Muscle layer of duodenum (tissue), 2 donors: ENCODE data around the gene CORO1C.
A peak's percentile ranks its signal among the peaks of the same experiment; 100 is the strongest.

ENCODE experiments used
- H3K27ac ChIP-seq: one replicate; pipeline ENCODE4 v1.7.0; 2013; ENCODE audit warnings: mild to moderate bottlenecking, low read length
- H3K27me3 ChIP-seq: one replicate; pipeline ENCODE4 v1.7.0; 2013; ENCODE audit warnings: low read depth, mild to moderate bottlenecking, control low read depth, low read length
- H3K36me3 ChIP-seq, 2 donors: one replicate each; pipeline ENCODE4 v1.7.0; 2013; ENCODE audit warnings: low read length in 2 of 2, control low read depth in 1 of 2, mild to moderate bottlenecking in 1 of 2; ENCODE audit not compliant: insufficient read depth in 2 of 2, control insufficient read depth in 1 of 2
- H3K4me1 ChIP-seq, 2 donors: one replicate each; pipeline ENCODE4 v1.7.0; 2013; ENCODE audit warnings: low read length in 2 of 2, mild to moderate bottlenecking in 2 of 2, control low read depth in 1 of 2, moderate library complexity in 1 of 2; ENCODE audit not compliant: insufficient read depth in 2 of 2, control insufficient read depth in 1 of 2
- H3K4me3 ChIP-seq, 2 donors: one replicate each; pipeline ENCODE4 v1.7.0; 2013; ENCODE audit warnings: low read length in 2 of 2, low read depth in 1 of 2, mild to moderate bottlenecking in 1 of 2
- H3K9me3 ChIP-seq, 2 donors: one replicate each; pipeline ENCODE4 v1.7.0; 2013; ENCODE audit warnings: low read length in 2 of 2, control low read depth in 1 of 2, mild to moderate bottlenecking in 1 of 2; ENCODE audit not compliant: control insufficient read depth in 1 of 2
- donor health status: healthy.

The CORO1C gene

DNA sequence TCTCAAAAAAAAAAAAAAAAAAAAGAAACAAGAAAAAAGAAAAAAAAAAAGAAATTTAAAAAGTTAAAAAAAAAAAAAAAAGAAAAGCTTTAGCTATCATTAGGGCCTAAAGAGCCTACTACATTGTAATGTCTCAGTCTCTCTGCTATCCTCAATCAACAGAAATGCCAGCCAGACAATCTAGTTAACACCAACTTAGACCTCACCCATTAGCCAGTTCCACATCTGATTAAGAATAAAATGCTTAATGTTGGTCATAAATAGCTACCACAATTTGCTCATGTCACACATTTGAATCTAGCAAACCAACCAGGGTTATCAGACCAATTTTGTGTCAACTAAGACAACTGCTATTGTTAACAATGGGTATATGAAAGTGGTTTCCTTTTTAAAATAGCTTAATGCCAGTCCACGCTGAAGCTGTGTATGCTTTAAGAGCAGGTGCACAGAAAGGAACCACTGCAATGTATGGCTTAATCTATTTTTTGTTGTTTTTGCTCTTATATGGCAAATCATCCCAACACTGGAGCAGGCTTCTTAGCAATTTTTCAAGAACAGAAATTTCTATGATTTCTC, 52.1 kb downstream of the CORO1C start:
- peaks cover 0 to 10% of the 10 kb centered on the region in 2 donors for H3K4me1 ChIP-seq
- no peaks in the 10 kb centered on the region for H3K27me3 ChIP-seq
- H3K36me3 ChIP-seq = peaks cover 0 to 11% of the 10 kb centered on the region in 2 donors
- H3K4me3 ChIP-seq = no peak overlapping the region
- no peak overlapping the region for H3K27ac ChIP-seq
- H3K9me3 ChIP-seq = no peaks in the 10 kb centered on the region

DNA sequence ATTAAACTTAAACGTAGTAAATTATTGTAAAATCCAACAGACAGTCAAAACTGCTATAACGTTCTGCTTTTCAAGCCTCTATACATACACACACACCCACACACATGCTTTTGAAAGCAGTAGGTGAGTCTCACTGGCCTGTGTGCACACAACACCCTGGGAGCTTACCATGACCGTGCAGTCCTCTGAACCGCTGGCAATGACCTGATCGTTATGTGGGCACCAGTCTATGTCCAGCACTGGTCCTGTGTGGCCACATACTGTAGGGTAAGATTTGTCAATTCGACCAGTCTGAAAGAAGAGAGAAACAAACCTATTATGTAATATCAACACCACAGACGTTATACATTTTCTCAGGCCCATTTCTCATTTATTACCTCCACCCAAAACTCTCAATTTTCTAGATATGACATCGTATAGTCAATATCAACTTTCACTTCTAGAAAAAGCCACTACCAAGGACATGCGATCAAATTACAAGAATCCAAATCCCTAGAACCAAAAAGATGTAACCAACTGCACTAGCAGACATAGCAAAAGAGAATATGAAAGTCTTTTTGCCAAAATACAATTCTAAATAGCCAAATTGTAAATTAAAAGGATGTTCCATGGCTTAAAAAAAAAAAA, 53.1 kb downstream of the CORO1C start:
- H3K4me1 ChIP-seq = peaks cover 0 to 7% of the 10 kb centered on the region in 2 donors
- no peak overlapping the region for H3K27ac ChIP-seq
- no peak overlapping the region for H3K4me3 ChIP-seq
- no peaks in the 10 kb centered on the region for H3K27me3 ChIP-seq
- peaks cover 0 to 11% of the 10 kb centered on the region in 2 donors for H3K36me3 ChIP-seq
- H3K9me3 ChIP-seq = no peaks in the 10 kb centered on the region

- Histone ChIP-seq H3K27me3 (no peaks in the 10 kb centered on the region), H3K4me3 (no peak overlapping the region), H3K9me3 (no peaks in the 10 kb centered on the region), H3K4me1 (peaks cover 0 to 7% of the 10 kb centered on the region in 2 donors), H3K36me3 (peaks cover 1 to 11% of the 10 kb centered on the region in 2 donors), H3K27ac (peak overlapping the region; percentile 28)
These were observed 53.9 kb downstream of the CORO1C start for GRCh38 chr12:108677381-108677780.

GRCh38 chr12:108676707-108677106, 54.6 kb downstream of the CORO1C start:
- H3K4me1 ChIP-seq = peaks cover 0 to 2% of the 10 kb centered on the region in 2 donors
- no peaks in the 10 kb centered on the region for H3K27me3 ChIP-seq
- peaks cover 6 to 11% of the 10 kb centered on the region in 2 donors for H3K36me3 ChIP-seq
- H3K4me3 ChIP-seq = no peak overlapping the region
- H3K9me3 ChIP-seq = no peaks in the 10 kb centered on the region
- peak overlapping the region; percentile 28 for H3K27ac ChIP-seq

GRCh38 chr12:108675792-108676191, 55.5 kb downstream of the CORO1C start:
- no peak overlapping the region for H3K4me3 ChIP-seq
- no peaks in the 10 kb centered on the region for H3K27me3 ChIP-seq
- H3K36me3 ChIP-seq = peaks cover 6 to 11% of the 10 kb centered on the region in 2 donors
- no peaks in the 10 kb centered on the region for H3K9me3 ChIP-seq
- H3K27ac ChIP-seq = no peak overlapping the region
- H3K4me1 ChIP-seq = no peaks in the 10 kb centered on the region

- no peak overlapping the region for H3K27ac ChIP-seq
- no peaks in the 10 kb centered on the region for H3K9me3 ChIP-seq
- H3K27me3 ChIP-seq = no peaks in the 10 kb centered on the region
- H3K36me3 ChIP-seq = peaks cover 2 to 6% of the 10 kb centered on the region in 2 donors
- no peak overlapping the region for H3K4me3 ChIP-seq
- H3K4me1 ChIP-seq = peaks cover 9 to 25% of the 10 kb centered on the region in 2 donors
These were observed 59.3 kb downstream of the CORO1C start for GRCh38 chr12:108672054-108672453.

DNA sequence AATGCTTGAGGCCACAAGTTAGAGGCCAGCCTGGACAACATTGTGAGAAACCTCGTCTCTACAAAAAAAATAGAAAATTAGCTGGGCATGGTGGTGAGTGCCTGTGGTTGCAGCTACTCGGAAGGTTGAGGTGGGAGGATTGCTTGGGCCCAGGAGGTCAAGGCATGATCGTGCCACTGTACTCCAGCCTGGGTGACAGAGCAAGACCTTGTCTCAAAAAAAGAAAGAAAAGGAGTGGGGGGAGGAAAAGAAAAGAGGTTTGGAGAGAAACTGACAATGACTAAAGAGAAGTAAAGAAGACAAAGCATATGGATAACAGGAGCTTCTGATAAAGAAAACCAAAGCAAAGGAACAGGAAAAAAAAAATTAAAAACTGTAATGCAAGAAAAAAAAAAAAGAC, 60.2 kb downstream of the CORO1C start:
- Histone ChIP-seq H3K27ac (no peak overlapping the region), H3K4me3 (no peak overlapping the region), H3K4me1 (peaks cover 10 to 34% of the 10 kb centered on the region in 2 donors), H3K36me3 (peaks cover 0 to 6% of the 10 kb centered on the region in 2 donors), H3K9me3 (no peaks in the 10 kb centered on the region), H3K27me3 (no peaks in the 10 kb centered on the region)

DNA sequence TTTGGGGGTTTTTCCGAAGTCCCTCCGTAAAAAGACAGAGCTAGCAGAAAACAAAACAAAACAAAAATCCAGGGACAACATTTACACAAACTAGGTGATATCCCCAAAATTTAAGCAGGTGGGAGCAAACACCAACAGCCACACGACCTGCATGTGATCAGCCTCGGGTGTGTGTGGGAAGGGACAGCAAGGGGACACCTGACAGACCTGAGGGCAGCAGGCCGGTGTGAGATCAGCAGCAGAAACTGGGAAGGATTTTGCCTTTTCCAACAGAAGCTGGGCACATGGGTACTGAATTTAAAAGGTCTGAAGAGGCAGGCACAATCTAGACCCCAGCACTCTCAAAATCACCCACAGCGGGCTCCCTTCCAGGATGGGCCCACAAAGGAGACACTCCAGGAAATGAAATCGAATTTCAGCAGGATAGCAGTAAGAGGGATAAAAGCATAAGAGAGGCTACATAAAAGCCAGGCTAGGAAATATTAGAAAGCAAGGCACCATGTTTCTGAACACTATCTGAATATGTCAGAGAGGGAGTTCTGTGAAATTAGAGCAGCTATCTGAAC, 61.2 kb downstream of the CORO1C start:
- Histone ChIP-seq H3K27ac (no peak overlapping the region), H3K36me3 (peaks cover 0 to 6% of the 10 kb centered on the region in 2 donors), H3K4me3 (no peak overlapping the region), H3K27me3 (no peaks in the 10 kb centered on the region), H3K9me3 (no peaks in the 10 kb centered on the region), H3K4me1 (peaks cover 19 to 44% of the 10 kb centered on the region in 2 donors)

DNA sequence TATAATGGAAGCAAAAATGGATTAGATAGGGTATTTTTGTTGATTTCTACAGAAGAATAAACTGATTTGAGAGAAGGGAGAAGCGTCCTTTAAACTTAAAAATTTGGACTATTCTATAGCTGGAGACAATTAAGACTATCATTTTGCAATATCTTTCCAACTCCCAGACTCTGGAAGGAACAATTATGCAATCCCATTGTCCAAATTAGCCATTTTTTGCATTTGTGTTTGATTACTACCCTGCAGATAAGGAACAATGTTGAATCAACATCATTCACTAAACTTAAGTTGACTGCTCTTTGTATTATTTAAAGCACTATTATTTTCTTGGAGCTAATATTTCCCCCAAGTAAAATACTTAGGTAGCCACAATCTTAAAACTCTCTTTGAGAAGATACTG, 62.8 kb downstream of the CORO1C start:
- peaks cover 0 to 10% of the 10 kb centered on the region in 2 donors for H3K36me3 ChIP-seq
- no peak overlapping the region for H3K4me3 ChIP-seq
- H3K27me3 ChIP-seq = no peaks in the 10 kb centered on the region
- H3K4me1 ChIP-seq = peaks cover 21 to 57% of the 10 kb centered on the region in 2 donors
- no peaks in the 10 kb centered on the region for H3K9me3 ChIP-seq
- no peak overlapping the region for H3K27ac ChIP-seq

- no peaks in the 10 kb centered on the region for H3K9me3 ChIP-seq
- peaks cover 21 to 57% of the 10 kb centered on the region in 2 donors for H3K4me1 ChIP-seq
- no peak overlapping the region for H3K27ac ChIP-seq
- H3K36me3 ChIP-seq = peaks cover 0 to 10% of the 10 kb centered on the region in 2 donors
- H3K4me3 ChIP-seq = no peak overlapping the region
- no peaks in the 10 kb centered on the region for H3K27me3 ChIP-seq
These were observed 63.3 kb downstream of the CORO1C start for GRCh38 chr12:108668063-108668462.

DNA sequence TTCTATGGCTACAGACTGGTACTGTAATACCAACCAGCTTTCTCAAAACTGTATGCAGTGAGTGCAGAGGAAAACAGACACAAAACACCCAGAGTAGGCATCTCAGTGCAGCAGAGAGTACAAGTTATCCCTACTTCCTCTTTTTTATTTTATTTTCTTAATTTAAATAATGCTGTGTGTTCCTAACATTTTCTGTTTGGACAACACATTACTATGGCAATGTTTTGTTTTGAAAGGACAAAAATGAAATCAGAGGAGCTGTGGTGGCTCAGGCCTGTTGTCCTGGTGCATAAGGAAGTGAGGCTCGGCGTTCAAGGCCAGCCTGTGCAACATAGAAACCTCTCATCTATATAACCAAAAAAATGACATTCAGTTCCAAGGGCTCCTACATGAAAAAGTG, 64.0 kb downstream of the CORO1C start:
- Histone ChIP-seq H3K4me3 (no peak overlapping the region), H3K4me1 (peaks cover 21 to 57% of the 10 kb centered on the region in 2 donors), H3K36me3 (peaks cover 0 to 9% of the 10 kb centered on the region in 2 donors), H3K27ac (peak overlapping the region; percentile 68), H3K27me3 (no peaks in the 10 kb centered on the region), H3K9me3 (no peaks in the 10 kb centered on the region)
